CD4-positive, alpha-beta T cell treated with Interleukin-10 for 1 hour (primary cell): ENCODE measurements around the gene SELENOW.
A peak's percentile ranks its signal among the peaks of the same experiment; 100 is the strongest.
"Not testable (repeated sequence)": the region's sequence is repeated elsewhere in the genome, so short reads cannot be mapped to it uniquely, and the experiment has no call there.

Experiments used
- DNase-seq: peaks from one replicate; pipeline ENCODE4 v3.0.0-alpha.2; 2020

The SELENOW gene

DNA sequence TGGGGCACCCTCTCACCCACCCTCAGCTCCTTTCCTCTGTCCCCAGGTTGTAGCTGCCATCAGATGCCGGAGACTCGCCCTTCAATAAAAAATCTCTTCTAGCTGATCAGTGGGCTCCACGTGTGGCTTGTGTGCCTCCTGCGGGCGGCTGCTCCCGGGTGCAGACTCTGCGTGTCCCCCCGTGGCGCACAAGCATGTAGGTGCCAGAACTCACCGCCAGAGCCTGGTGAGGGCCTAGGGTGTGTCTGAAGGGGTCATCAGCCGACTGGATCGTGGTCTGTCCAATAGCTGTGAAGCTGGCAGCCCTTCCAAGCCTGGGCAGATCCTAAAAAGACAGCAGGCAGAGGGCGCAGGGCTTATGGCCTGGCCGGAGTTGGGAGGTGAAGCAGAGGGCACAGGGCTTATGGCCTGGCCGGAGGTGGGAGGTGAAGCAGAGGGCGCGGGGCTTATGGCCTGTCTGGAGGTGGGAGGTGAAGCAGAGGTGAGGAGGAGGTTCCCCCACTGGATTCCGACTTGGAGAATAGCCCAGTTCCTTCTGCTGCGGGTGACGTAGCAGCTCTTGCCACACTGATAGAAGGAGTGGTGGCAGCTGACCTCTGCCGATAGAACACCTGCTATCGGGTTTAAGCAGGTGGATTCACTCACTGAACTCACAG, 21.4 kb upstream of the SELENOW start:
- no peak for DNase-seq

DNA sequence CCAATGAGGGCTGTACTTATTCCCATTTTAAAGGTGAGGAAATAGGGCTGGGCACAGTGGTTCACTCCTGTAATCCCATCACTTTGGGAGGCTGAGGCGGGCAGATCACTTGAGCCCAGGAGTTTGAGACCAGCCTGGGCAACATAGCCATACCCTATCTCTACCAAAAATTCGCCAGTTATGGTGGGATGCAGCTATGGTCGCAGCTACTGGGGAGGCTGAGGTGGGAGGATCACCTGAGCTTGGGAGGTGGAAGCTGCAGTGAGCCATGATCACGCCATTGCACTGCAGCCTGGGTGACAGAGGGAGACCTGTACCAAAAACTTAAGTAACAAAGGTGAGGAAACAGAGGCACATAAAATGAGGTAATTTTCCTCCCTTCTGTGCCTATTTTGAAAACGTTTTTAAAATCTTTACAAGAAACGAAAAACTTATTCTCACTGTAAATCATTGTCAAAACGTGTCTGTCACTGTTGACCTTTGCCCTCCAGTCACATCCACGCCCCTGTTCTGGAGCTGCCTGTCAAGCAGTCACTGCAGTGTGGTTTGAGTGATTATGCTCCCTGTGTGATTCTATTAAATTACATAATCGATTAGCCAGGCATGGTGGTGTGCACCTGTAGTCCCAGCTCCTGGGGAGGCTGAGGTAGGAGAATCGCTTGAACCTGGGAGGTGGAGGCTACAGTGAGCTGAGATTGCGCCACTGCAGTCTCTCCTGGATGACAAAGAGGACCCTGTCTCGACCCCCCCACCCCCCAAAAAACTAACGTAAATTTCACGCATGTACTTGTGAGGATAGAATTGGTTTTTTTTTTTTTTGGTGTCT, 20.7 kb upstream of the SELENOW start:
- no peak for DNase-seq

DNA sequence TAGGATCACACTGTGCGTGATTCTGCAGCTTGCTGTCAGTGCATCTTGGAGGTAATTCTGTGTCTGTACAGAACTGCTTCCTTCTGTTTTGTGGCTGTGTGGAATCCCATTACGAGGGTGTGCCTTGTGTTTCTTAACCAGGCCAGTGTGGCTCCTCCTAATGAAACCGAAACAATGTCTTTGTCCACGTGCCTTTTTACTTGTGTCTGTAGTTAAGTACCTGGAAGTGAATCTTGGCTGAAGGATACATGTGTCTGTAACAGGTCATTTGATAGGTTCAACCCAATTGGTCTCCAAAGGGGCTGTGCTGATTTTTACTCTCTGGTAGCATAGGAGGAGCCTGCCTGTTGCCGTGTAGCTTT, 20.1 kb upstream of the SELENOW start:
- no peak for DNase-seq

DNA sequence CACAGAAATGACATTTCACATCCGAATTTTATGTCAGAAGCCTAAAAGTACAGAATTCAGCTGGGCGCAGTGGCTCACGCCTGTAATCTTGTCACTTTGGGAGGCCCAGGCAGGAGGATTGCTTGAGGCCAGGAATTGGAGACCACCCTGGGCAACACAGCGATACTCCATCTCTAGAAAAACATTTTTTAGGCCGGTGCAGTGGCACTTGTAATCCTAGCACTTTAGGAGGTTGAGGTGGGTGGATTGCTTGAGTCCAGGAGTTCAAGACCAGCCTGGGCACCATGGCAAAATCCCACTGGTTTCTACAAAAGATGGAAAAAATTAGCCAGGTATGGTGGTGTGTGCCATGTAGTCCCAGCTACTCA, 17.9 kb upstream of the SELENOW start:
- no peak for DNase-seq

DNA sequence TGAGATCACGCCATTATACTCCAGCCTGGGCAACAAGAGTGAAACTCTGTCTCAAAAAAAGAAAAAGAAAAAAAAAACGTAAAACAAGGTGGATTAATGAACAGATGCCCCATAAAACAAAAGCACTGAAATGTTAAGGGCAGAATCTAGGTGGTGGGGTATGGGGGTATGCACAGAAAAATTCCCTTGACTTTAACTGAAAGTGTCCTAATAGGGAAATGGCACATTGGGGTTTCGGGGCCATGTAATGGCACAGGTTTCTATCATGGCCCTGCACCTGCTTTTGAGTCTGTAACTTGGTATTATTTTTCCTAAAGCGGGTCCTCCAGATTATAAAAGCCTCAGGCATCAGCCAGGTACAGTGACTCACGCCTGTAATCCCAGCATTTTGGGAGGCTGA, 16.9 kb upstream of the SELENOW start:
- no peak for DNase-seq

- no peak for DNase-seq
Observed at GRCh38 chr19:47762151-47762550, 16.4 kb upstream of the SELENOW start.

- no peak for DNase-seq
Observed at GRCh38 chr19:47762615-47763308, 15.7 kb upstream of the SELENOW start.

- not testable (repeated sequence) for DNase-seq
Observed at GRCh38 chr19:47764705-47765104, 13.8 kb upstream of the SELENOW start.

GRCh38 chr19:47765523-47766358, 12.8 kb upstream of the SELENOW start:
- peak; percentile 48 for DNase-seq

DNA sequence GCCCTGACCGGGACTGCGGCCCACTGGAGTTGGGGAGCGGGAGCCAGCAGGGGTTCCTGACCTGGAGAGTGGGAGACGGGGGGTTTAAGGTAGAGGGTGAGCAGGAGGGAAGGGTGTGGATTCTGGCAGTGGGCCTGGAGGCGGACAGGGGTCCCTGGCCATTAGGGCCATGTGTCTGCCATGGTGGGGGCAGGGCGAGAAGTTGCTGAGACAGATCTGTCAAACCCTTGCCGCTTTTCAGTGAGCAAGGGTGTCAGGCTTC, 12.2 kb upstream of the SELENOW start:
- no peak for DNase-seq

DNA sequence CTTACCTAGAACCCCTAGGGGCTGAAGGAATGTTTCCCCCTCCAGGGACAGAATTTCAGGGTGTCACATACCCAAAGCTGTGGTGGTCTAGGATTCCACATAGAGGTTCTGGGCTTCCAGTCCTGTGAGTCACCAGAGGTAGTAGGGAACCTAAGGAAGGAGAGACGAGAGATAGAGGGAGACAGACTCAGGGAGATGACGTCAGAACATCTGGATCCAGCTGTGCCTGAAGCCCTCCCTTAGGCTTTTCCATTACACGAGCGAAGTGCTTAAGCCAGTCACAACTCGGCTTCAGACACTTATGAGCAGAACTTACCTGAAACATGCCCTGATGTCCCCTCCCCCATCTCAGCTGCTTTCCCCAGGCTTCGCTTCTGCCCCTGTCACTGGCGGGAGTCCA, 11.8 kb upstream of the SELENOW start:
- DNase-seq: no peak

DNA sequence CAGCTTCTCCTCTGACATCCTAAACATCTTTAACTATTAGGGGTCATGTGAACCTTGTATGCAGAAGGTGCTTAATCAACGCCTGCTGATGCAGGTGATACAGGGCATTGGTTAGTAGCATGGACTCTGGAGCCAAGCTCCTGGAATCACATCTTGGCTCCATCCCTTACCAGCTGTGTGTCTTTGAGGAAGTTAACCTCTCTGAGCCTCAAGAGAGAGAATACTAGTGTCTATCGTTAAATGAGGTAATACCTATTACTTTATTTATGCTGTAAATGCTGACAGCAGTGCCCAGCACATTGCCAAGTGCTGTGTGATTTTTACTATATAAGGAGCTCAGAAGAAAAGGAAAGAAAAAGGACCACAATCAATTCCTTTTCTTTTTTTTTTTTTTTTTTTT, 11.2 kb upstream of the SELENOW start:
- no peak for DNase-seq

GRCh38 chr19:47768604-47769003, 9.9 kb upstream of the SELENOW start:
- DNase-seq: no peak

- DNase-seq: no peak
Observed at GRCh38 chr19:47769534-47769933, 9.0 kb upstream of the SELENOW start.

- DNase-seq: not testable (repeated sequence)
Observed at GRCh38 chr19:47771291-47771690, 7.2 kb upstream of the SELENOW start.

DNA sequence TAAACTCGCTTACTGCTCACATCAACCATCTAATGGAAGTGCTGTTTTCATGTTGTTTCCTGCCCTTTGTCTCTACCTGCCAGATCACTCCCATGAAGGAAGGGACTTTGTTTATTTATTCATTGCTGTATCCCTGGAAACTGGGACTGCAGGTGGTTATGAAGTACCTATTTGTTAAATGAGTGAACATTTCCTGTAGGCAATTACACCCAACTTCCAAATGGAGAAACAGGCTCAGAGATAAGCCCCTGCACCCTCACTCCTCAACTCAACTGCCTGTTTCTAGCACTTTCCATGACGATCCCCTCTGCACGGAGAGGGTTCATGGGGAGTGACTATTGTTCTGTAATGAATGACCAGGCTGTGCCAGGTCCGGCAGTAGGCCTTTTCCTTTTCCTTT, 1.9 kb upstream of the SELENOW start:
- DNase-seq: no peak

DNA sequence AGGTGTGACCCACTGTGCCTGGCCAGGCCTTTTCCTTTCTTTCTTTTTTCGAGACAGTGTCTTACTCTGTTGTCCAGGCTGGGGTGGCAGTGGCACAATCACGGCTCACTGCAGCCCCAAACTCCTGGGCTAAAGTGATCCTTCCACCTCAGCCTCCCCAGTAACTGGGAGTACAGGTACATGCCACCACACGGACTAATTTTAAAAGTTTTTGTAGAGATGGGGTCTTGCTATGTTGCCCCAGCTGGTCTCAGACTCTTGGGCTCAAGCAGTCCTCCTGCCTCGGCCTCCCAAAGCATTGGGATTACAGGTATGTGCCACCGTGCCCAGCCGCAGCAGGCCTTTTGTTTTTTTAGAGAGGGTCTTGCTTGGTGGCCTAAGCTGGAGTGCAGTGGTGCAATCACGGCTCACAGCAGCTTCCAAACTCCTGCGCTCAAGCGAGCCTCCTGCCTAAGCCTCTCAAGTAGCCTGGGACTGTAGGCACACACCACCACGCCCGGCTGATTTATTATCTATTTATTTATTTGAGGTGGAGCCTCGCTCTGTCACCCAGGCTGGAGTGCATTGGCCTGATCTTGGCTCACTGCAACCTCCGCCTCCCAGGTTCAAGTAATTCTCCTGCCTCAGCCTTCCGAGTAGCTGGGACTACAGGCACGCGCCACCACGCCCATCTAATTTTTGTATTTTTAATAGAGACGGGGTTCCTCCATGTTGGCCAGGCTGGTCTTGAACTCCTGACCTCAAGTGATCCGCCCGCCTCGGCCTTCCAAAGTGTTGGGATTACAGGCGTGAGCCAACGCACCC, 1.1 kb upstream of the SELENOW start:
- DNase-seq: not testable (repeated sequence)

- peak; percentile 15 for DNase-seq
Observed at GRCh38 chr19:47778954-47779351, 450 bp downstream of the SELENOW start.

- DNase-seq: no peak
Observed at GRCh38 chr19:47779524-47780214, 1.2 kb downstream of the SELENOW start.

GRCh38 chr19:47780215-47780551, 1.7 kb downstream of the SELENOW start:
- DNase-seq: no peak

GRCh38 chr19:47781590-47782262, 3.2 kb downstream of the SELENOW start:
- no peak for DNase-seq
